Frontal cortex (tissue), 4 donors: ENCODE data around the gene SHISAL1. TPM values are rescaled to one million over a fixed set of nuclear protein-coding genes. Genes with fewer than 3 reads are reported as not detected.

Experiments used
- DNase-seq, 2 donors: peaks; one replicate each; pipeline ENCODE4 v3.0.0; 2012; ENCODE audit warnings: low spot score in 2 of 2
- FAIRE-seq: peaks from 2 replicates; lab custom pipeline; 2012; peaks lifted over from hg19 to GRCh38; lab: Jason Lieb, UNC
- total RNA-seq: library from RNA; depleted of rRNA; stranded (reverse); fragments of >200 nt; gene quantifications from one replicate; pipeline ENCODE4 v1.2.3, GENCODE V29; 2014
- donor health status: control.
- donor health status: control.
- donor health status: control.

Gene SHISAL1
- total RNA-seq, 1 donor from 2014 or later = 20.8 TPM

DNA sequence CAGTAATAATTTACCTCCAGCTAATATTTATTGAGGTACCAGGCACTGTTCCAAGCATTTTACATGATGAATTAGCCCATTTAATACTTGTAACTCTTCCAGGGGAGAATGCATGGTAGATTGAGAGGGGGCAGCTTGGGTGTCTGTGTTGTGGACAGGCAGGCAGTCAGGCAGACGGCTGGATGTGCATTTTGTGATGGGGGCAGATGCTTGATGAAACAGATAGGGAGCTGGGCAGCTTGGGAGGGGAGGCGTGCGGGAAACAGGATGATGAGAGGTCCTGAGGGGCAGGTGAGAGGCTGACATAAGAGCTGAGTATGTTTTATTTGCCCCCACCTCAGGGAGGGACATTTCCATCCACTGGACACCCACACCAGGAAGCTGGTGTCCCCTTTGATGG is 33.1 kb upstream of the SHISAL1 start:
- DNase-seq (no peak), FAIRE-seq (no peak)

DNA sequence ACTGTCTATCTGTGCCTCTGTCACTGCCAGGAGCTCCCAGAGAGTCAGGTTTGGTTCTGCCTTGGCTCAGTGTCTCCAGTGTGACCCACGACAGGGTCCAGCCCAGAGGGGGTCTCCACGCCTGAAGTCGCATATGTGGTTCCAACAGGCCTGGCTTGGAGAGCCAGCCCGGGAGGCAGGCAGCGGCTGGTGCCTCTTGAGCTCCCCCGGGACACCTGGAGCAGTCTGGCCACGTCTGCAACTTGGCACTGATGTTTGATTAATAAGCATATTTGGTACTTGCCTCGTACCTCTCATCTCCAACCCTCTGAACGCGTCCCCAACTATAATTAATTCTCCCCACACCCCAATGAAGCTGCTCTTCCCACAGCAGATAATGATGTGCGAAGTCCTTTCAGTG is 31.7 kb upstream of the SHISAL1 start:
- FAIRE-seq (no peak), DNase-seq (no peak)

DNA sequence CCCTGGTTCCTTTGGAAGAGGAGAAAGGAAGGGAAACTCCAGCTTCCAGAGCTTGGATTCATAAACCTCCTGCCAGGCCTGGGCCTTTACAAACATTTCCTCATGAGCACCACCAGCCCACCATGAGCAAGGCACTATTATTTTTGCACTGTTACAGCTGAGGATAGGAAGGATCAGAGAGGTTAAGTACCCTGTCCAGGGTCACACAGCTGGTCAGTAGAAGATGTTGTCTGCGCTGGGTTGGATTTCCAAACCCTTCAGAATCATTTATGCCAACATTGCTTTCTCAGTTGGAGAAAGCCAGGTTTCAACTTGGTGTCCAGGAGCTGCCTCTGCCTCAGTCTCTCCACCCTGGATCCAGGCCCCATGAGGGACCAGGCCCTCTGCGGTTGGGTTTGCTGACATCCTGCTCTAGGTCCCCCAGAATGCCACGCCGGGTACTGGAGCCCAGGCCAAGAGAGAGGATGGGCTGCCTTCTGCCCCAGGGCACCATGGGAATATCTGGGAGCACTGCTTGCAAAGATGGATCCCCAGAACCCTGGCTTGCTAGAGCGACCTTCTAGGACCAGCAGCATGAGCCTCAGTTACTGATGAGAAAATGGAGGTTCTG is 29.7 kb upstream of the SHISAL1 start:
- DNase-seq = no peak
- FAIRE-seq = no peak

DNA sequence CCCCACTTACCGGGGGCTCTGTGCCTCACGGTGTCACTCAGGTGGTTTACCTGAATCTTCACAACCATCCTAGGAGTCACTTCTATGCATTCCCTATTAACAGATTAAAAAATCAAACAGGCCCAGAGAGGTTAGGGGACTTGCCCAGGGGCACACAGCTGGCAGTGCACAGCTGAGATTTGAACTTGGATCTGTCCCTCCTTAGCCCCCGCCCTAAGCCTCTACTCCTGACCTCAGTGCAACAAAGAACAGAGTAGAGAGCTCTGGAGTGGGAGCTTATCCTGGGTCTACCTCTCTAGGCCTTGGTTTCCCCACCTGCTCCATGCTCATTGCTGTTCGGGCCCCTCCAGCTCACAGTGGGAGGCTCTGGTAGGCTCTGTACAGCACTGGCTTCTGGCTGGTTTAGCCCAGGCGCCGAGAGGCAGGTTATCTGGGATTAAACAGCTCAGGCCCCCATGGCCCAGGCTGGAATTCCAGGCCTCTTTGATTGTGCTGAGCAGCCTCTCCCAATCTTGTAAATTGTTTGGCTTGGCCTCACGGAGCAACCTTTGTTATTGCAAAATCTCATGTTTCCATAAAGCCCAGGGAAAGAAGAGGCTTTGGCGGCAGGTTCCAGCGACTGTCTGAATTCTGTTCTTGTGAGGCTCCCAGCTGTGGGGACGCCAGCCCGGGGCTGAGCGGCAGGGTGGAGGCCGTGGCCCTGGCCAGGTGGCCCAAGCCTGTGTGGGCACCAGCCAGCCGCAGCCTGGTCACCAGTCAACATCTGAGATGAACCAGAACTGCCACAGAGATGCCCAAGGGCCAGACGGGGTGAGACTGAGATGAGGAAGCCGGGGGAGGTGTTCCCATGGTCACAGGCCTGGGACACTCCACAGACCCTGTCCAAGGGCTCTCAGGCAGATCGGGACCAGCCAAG is 28.9 kb upstream of the SHISAL1 start:
- no peak for DNase-seq

DNA sequence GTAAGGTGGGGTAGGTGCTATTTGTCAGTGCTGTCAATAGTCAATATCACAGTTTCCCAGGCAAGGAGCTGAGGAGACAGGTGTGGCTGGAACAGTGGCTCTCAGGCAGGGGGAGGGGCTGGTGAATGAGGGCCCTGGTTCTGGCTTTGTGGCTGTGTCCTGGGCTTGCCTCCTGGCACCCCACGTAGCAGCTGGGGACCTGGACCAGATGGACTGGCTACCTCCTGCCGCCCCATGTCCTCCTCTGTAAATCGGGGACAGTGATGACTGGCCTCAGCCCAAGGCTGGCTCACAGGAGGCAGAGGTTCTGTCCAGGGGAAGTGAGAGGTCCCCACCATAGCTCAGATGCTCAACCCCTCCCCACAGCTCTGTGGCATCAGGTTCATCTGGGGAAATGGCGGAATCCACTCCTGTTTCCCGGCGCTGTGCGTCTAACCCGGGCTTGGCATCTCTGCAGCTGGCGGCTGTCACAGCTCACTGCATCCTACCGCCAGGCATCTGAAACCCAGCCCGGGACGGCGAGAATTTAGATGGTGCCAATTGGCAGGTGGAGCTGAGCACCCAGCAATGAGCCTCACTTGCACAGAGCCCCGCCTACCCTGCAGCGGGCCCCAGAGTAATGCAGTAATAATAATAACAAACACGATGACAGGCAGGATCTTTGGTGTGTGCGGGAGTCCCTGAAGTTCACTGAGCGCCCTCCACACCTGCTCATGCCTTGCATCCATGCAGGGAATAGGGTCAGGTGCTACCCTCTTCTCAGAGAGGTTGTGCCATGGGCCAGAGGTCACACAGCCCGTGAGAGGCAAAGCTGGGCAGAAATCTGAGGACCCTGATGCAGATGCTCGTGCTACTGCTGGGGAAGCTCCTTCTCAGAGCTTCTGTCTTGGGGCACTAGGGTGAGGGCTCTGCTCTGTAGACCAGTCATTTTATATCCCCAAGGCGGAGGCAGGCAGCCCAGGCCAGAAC is 27.8 kb upstream of the SHISAL1 start:
- FAIRE-seq (no peak), DNase-seq (no peak)

More for the DNA sequence above, 28.9 kb upstream of the SHISAL1 start:
- FAIRE-seq = no peak

DNA sequence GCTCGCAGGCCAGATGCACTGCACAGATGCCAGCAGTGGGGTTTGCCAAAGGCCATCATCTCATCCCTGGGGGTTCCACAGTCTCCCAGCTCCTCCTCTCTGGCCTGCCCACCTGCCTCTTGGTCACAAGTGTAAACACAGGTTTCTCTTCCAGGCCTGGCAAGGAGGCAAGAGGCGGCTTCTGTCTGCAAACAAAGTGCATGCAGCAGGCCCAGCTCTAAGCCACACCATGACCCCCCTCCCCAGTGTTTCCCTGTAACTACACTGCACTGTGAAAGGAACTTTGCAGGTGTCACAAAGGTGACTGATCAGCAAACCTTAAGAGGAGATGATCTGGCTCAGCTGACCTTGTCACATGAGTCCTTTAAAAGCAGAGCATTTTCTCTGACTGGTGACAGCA is 26.2 kb upstream of the SHISAL1 start:
- DNase-seq (no peak), FAIRE-seq (no peak)

DNA sequence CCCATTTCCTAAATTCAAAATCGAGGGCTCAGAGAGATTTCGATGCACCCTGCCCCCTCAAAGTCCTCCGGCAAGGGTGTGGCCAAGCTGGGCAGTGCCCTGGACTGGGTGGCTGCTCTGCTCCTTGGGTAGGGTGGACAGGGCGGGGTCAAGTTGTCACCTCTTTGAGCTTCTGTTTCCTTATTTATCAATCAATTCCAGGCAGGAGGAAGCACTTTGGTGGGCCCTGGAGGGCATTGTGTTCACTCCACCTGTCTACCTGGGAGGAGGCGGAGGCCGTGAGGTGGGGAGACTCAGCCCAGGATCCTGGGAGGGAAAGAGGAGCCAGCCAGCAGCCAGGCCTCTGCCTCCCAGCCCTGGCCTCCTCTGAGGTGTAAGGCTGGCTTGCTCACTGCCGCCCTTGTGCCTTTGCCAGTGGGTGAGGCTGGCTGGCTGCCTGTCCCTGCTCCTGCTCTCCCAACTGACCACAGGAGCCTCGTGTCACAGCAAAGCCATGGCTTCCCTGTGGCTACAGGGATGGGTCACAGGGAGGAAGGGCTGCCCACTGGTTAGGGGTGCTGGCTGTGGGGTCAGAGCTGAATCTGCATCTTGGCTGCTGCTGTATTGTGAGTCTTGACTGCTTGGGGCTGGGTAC is 25.5 kb upstream of the SHISAL1 start:
- no peak for FAIRE-seq
- DNase-seq = no peak

DNA sequence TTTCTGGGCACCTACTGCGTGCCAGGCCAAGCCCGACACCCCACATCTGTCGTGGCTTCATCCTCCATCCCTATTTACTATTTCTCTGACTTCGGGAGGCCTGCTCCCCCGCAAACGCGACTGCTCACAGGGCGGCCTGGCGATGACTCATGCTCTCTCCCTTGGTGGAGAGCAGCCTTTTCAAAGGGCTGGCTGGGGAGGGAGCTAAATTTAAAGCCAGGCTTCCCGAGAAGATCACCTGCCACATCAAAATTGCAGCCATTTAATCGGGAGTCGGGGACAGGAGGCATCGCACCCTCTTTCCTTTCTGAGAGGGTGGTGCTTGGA is 24.9 kb upstream of the SHISAL1 start:
- DNase-seq (peak in 1 of 2 donors; percentile 53), FAIRE-seq (no peak)

DNA sequence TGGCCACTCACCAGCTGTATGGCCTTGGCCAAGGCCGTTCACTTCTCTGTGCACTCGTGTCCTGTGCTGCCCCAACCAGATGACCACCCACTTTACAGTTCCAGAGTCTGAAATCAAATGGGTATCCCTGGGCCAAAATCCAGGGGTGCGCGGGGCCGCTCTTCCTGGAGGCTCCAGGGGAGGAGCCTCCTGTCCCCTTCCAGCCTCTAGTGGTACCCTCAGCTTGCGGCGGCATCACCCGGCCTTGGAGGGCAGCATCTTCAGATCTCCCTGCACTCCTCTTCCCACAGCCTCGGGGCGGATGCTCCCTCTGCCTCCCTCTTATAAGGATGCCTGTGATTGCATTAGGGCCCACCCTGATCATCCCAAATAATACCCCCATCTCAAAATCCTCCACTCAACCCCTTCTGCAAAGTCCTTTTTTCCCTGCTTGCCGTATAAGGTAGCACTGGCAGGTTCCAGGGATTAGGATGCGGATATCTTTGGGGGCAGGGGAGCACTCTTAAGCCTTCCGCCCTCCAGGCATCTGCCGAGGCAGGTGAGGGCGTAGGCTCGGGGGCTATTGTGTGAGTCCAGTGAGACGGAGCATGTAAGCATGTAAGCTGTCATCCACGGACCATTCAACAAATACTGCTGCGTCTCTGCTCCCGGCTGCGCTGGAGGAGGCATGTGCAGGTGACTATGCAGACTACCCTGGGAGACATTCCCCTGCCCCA is 24.4 kb upstream of the SHISAL1 start:
- no peak for DNase-seq

DNA sequence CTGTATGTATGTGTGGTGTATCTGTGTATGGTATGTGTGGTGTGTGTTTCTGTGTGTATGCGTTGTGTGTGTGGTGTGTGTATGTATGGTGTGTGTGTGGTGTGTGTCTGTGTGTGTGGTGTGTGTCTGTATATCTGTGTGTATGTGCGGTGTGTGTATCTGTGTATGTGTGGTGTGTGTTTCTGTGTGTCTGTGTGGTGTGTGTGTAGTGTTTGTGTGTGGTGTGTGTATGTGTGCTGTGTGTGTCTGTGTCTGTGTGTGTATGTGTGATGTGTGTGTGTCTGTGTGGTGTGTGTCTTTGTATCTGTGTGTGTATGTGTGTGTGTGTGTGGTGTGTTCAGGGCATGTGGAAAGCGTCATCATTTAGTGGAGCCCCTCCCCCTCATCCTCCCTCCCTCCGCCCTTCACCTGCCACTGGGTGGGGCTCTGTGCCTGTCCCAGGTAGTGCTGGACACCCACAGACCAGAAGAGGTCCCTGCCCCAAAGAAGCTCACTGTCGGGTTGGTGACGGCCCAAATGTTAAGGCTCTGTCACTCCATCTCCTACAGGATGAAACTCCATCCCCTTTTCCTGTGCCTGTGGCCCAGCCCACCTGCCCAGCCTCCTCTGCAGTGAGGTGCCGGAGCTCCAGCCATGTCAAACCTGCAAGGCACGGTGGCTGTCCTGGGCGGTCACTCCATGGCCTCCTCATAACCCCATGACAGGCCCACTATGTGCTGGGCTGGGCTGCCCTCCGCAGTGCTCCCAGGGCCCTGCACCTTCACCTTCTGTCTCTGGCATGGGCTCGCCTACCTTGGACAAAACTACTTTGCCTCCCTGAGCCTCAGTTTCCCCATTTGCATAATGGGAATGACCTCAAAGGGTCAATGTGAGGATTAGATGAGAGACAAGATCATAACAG is 23.4 kb upstream of the SHISAL1 start:
- no peak for FAIRE-seq
- DNase-seq = no peak

More for the DNA sequence above, 24.4 kb upstream of the SHISAL1 start:
- no peak for FAIRE-seq

DNA sequence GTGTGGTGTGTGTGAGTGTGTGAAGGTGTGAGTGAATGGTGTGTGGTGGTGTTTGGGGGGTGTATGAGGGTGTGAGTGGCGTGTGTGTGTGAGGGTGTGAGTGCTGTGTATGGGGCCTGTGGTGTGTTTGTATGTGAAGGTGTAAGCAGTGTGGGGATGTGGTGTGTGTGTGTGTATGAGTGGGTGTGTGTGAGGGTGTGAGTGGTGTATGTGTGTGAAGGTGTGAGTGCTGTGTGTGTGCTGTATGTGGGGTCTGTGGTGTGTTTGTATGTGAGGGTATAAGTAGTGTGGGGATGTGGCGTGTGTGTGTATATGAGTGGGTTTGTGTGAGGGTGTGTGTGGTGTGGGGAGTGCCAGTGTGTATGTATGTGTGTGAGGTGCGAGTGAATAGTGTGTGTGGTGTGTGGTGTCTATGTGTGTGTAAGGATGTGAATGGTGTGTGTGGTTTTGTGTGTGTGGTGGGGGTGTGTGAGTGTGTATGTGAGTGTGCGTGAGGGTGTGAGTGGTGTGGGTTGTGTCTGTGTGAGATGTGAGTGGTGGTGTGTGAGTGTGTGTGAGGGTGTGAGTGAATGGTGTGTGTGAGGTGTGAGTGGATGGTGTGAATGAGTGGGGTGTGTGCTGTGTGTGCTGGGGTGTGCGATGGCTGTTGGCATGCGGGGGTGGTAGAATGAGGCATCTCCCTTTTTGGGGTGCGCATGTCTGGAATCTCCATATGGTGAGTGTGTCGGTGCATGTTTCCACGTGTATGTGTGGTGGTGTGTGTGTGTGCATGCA is 22.5 kb upstream of the SHISAL1 start:
- DNase-seq (no peak), FAIRE-seq (no peak)

DNA sequence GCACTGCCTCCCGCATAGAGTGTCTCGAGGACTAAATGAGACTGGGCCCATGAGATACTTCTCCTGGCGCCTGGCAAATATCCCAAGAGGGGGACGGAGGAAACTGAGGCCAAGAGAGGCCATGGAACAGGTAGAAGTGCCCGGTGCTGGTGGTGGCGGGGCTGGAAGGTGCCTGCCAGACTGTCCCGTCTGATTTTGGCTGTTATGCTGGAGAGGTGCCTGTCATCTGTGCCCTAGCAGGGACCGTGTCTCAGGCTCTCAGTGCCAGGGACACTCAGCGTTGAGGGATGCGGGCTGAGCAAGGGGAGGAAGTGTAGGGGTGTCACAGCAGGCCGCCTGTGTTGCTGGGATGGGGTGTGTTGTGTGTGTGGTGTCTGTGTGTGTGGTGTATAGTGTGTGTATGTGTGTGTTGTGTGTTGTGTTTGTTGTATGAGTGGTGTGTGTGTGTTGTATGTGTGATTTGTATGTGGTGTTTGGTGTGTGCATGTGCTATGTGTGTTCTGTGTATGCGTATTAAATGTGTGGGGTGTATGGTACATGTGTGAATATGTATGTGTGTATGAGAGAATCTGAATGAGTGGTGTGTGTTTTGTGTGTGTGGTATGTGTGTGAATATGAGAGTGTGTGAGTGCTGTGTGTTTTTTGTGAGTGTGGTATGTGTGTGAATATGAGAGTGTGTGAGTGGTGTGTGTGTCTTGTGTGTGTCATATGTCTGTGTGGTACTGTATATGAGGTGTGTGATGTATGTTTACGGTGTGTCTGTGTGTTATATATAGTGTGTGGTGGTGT is 21.3 kb upstream of the SHISAL1 start:
- FAIRE-seq (no peak), DNase-seq (no peak)

DNA sequence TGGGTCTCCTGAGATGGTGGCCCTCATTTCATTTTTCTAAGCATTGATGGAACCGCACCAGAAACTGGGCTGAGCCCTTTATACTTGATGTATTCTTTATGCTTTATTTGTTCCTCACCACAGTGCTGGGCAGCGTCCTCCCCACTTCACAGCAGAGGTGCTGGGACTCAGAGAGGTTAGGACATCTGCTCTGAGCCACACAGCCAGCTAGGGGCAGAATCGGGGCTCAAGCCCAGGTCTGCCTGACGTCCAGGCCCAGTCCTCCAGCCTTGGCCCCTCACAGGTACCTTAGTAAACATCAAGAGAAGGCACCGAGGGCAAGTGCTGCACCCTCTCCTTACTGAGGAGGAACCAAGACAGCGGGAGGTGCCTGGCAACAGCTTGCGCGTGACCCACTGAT is 20.2 kb upstream of the SHISAL1 start:
- DNase-seq = no peak
- FAIRE-seq = no peak

DNA sequence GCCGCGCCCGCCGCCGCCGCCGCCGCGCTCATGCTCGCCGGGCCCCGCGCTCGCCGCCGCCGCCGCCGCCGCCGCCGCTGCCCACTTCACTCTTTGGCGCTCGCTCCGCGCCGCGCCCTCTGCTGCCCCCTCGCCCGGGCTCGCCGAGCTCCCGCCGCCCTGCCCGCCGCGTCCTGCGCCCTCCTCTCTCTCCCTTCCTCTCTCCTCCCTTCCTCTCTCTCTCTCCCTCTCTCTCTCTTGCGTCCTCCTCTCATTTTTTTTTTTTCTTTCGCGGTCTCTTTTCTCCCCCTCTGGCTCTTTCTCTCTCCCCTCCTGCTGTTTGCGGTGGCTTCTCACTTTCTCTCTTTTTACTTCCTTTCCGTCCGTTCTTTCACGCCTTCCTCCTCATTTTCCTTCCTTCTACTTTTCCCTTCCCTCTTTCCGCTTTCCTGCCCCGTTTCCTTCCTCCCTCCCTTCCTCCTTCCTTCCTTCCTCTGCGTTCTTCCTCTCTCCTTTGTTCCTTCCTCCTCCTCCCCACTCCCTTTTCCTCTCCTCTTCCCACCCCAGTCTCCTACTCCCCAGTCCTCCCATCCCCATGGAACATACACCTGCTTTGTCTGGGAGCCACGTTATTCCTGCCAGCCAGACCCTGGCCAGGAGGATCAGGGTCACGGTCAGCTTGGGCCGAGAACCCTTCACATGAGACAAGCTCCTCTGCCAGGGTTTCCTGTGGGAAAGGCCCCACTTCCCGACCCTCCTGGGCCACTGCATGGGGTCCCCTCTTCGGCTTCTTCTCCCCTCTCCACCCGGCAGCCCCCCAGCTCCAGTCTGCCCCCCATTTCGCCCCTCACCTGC is 19.3 kb upstream of the SHISAL1 start:
- DNase-seq (no peak), FAIRE-seq (no peak)

DNA sequence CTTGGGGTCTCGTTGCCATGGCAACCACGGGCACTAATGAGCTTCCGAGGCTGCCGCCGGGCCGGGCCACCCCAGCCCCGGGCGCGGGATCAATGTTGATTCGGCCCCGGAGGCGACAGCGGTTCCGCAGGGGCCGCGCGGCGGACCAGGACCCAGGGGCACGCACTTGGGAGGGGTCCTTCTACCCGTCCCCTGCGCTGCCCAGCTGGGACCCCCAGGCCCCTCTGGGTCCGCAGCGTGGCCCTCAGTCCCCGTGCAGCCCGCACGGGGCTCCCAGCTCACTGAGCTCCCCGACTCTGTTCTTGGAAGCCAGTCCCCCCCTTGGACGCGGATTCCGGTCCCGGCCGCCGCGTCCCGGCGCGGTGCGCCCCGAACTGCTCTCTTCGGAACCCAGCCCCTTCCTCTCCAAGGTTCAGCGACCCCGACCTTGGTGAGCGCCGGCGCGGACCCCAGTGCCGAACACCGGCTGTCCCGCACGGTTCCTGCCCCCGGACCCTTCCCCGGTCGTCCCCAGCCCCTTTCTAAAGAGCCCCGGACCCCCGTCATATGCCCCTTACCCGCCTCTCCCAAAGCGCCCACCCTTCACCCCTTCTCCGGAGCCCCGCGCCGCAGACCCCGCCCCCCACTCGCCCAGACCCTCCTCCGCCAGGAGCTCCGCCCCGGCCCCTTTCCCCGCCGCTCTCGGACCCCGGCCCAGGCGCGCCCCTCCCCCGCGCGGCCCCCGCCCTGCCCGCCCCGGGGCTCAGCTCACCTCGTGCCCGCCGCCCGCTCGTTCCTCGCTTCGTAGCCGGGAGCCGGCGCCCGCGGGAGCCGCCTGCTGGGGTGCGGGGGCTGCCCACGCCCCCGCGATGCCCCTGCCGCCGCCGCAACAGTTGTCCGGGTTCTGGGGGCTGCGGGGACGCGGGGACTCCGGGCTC is 18.3 kb upstream of the SHISAL1 start:
- DNase-seq = no peak
- FAIRE-seq = no peak
